HL-60 (cell line): Measurements from ENCODE around the gene IFNGR2.

ENCODE experiments used
- DNase-seq, 2 experiments: peaks; one replicate each; pipeline ENCODE4 v3.0.0-alpha.2; 2010 to 2020; ENCODE audit warnings: low read depth in 1 of 2, low spot score in 1 of 2
- H3K27ac ChIP-seq: fragments of 250-450 bp; sonication (Bioruptor Pico); replicated peaks from 2 replicates; pipeline ENCODE4 v1.5.1; 2020; ENCODE audit warnings: mild to moderate bottlenecking, moderate library complexity
- H3K27me3 ChIP-seq: fragments of 250-450 bp; sonication (Bioruptor Pico); 2 replicates; pipeline ENCODE4 v1.5.1; 2021; ENCODE audit warnings: mild to moderate bottlenecking, moderate library complexity; ENCODE audit not compliant: insufficient read depth, poor library complexity, severe bottlenecking
- H3K4me3 ChIP-seq: replicated peaks from 2 replicates; pipeline ENCODE4 v1.5.1; 2011; ENCODE audit warnings: mild to moderate bottlenecking, control low read depth, low read length; ENCODE audit not compliant: insufficient read depth
- GABPA ChIP-seq: IDR thresholded peaks from 2 replicates; pipeline ENCODE4 v1.6.1; 2012; ENCODE audit warnings: low read depth
- POLR2AphosphoS5 ChIP-seq: IDR thresholded peaks from 2 replicates; pipeline ENCODE4 v1.6.1; 2012; ENCODE audit warnings: low read depth
- SPI1 ChIP-seq: IDR thresholded peaks from 2 replicates; pipeline ENCODE4 v1.6.1; 2012; ENCODE audit warnings: low read depth, mild to moderate bottlenecking, borderline replicate concordance
- TF ChIP-seq, protein P1 (sequence below): IDR thresholded peaks from one replicate; pipeline ENCODE4 v1.5.1; 2011; ENCODE audit warnings: low read length, control low read depth, inconsistent platforms; ENCODE audit not compliant: insufficient read depth
- TF ChIP-seq, protein P2 (sequence below): IDR thresholded peaks from 2 replicates; pipeline ENCODE4 v1.6.1; 2012; ENCODE audit warnings: low read depth; ENCODE audit not compliant: insufficient replicate concordance

The IFNGR2 gene

DNA sequence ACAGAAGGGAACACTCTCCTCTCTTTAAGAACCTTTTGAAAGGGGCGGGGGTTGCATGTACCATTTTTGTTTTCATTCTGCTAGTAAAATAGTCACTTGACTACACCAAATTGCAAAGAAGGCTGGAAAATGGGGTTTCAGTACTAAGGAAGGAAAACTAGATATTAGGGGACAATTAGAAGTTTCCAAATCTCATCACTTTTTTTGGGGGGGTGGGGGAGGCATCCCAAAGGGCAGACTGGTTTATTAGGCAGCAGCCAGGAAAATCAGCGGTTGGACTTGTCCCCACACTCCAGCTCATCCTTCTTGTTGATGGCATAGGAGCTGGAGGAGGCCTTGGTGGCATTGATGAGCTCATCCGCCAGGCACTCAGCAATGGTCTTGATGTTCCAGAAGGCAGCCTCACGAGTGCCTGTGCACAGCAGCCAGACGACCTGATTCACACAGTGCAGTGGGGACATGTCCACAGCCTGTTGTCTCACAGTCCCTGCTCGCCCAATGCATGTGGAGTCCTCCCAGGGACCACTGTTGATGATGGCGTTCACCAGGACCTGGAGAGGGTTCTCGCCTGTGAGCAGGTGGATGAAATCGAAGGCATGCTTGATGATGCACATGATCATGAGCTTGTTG lies 78.2 kb downstream of the IFNGR2 start:
- no peak overlapping the region for H3K4me3 ChIP-seq
- no peak overlapping the region for H3K27ac ChIP-seq
- no peak for DNase-seq
- no peaks in the 10 kb centered on the region for H3K27me3 ChIP-seq
- TF ChIP-seq SPI1 (no peak), POLR2AphosphoS5 (no peak), GABPA (no peak)
- TF ChIP-seq, protein P1, sequence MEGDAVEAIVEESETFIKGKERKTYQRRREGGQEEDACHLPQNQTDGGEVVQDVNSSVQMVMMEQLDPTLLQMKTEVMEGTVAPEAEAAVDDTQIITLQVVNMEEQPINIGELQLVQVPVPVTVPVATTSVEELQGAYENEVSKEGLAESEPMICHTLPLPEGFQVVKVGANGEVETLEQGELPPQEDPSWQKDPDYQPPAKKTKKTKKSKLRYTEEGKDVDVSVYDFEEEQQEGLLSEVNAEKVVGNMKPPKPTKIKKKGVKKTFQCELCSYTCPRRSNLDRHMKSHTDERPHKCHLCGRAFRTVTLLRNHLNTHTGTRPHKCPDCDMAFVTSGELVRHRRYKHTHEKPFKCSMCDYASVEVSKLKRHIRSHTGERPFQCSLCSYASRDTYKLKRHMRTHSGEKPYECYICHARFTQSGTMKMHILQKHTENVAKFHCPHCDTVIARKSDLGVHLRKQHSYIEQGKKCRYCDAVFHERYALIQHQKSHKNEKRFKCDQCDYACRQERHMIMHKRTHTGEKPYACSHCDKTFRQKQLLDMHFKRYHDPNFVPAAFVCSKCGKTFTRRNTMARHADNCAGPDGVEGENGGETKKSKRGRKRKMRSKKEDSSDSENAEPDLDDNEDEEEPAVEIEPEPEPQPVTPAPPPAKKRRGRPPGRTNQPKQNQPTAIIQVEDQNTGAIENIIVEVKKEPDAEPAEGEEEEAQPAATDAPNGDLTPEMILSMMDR = no peak
- TF ChIP-seq, protein P2, sequence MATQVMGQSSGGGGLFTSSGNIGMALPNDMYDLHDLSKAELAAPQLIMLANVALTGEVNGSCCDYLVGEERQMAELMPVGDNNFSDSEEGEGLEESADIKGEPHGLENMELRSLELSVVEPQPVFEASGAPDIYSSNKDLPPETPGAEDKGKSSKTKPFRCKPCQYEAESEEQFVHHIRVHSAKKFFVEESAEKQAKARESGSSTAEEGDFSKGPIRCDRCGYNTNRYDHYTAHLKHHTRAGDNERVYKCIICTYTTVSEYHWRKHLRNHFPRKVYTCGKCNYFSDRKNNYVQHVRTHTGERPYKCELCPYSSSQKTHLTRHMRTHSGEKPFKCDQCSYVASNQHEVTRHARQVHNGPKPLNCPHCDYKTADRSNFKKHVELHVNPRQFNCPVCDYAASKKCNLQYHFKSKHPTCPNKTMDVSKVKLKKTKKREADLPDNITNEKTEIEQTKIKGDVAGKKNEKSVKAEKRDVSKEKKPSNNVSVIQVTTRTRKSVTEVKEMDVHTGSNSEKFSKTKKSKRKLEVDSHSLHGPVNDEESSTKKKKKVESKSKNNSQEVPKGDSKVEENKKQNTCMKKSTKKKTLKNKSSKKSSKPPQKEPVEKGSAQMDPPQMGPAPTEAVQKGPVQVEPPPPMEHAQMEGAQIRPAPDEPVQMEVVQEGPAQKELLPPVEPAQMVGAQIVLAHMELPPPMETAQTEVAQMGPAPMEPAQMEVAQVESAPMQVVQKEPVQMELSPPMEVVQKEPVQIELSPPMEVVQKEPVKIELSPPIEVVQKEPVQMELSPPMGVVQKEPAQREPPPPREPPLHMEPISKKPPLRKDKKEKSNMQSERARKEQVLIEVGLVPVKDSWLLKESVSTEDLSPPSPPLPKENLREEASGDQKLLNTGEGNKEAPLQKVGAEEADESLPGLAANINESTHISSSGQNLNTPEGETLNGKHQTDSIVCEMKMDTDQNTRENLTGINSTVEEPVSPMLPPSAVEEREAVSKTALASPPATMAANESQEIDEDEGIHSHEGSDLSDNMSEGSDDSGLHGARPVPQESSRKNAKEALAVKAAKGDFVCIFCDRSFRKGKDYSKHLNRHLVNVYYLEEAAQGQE = no peak
